ENCODE results near the gene ZFP64. TPM values are rescaled to one million over a fixed set of nuclear protein-coding genes. Genes with fewer than 3 reads are reported as not detected.

The ZFP64 gene
- polyA plus RNA-seq, 2 of the 4 experiments (the other 2 are of a cell fraction), result 14.4 to 22.0 TPM

DNA sequence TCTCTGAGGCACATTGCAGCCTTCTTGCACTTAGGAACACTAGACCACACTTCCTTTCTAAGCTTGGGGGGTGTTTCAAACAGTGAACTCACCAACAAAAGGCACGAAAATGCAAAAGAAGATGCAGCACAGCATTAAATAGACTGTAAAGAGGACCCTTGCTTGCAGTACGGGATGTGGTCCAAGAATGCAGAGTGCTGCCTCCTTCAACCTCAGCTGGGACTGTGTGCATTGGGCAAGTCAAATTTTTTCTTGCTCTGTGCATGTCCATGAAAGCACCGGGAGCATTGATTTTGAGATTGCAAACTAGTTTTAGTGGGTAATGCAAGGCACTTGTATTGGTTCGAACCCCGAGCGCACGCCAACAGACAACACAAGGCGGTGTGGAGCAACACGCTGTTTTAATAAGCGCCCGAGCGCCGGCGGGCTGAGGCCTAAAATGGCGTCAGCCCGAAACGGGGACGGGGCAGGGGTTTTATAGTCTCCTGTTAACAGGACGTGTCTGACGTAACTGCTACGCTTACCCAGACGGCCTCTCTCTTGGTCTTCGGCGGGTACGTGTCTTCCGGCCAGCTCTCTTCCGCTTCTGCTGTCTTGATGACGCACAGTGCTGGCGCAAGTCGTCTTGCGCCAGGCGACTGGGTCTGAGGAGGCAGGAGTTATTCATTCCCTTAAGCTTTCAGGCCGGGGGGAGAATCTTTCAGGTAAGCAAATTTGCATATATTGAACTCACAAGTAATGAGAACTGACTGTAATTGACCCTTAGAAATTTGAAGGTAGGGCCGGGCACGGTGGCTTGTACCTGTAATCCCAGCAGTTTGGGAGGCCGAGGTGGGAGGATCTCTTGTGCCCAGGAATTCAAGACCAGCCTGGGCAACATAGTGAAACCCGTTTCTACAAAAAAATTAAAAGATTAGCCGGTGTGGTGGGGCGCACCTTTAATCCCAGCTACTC, 18.7 kb upstream of the ZFP64 start:
- ChIA-PET POLR2A (no interaction called here), CTCF (no interaction called here)
- no peak for ATAC-seq
- no peak for DNase-seq (ENCODE audit: low read depth in 1 of 2, low spot score in 1 of 2)
- no peak for FAIRE-seq
- Histone ChIP-seq H3K9me3 (peaks cover 14% of the 10 kb centered on the region), H3K27ac (no peak overlapping the region), H3K4me1 (no peaks in the 10 kb centered on the region), H3K4me2 (no peak overlapping the region), H3K4me3 (no peak overlapping the region)
- 80% methylated on average over 39 of the region's 39 CpGs for WGBS (ENCODE audit: missing lambda C conversion rate)
- TF ChIP-seq, protein P1, sequence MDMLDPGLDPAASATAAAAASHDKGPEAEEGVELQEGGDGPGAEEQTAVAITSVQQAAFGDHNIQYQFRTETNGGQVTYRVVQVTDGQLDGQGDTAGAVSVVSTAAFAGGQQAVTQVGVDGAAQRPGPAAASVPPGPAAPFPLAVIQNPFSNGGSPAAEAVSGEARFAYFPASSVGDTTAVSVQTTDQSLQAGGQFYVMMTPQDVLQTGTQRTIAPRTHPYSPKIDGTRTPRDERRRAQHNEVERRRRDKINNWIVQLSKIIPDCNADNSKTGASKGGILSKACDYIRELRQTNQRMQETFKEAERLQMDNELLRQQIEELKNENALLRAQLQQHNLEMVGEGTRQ (IDR thresholded peaks at IDR 0.05), result no peak
- TF ChIP-seq ZNF302 (CRISPR knock-in tag; IDR thresholded peaks at IDR 0.05) (no peak), NPAS2 (CRISPR knock-in tag; IDR thresholded peaks at IDR 0.05; ENCODE audit: borderline replicate concordance) (no peak), MYC (IDR thresholded peaks at IDR 0.05; ENCODE audit: borderline replicate concordance, low read length) (no peak), ZSCAN20 (CRISPR knock-in tag; IDR thresholded peaks at IDR 0.05) (no peak), HOXB5 (CRISPR knock-in tag; IDR thresholded peaks at IDR 0.05) (no peak), NFE2L2 (conservative IDR thresholded peaks at IDR 0.05; ENCODE audit: low read length) (no peak), GATA3 (IDR thresholded peaks at IDR 0.05; ENCODE audit: borderline replicate concordance) (no peak), CHD4 (IDR thresholded peaks at IDR 0.05; ENCODE audit: borderline replicate concordance) (no peak), ESRRA (IDR thresholded peaks at IDR 0.05; ENCODE audit: borderline replicate concordance, low read length) (no peak), NR3C1 (IDR thresholded peaks at IDR 0.05) (no peak)

DNA sequence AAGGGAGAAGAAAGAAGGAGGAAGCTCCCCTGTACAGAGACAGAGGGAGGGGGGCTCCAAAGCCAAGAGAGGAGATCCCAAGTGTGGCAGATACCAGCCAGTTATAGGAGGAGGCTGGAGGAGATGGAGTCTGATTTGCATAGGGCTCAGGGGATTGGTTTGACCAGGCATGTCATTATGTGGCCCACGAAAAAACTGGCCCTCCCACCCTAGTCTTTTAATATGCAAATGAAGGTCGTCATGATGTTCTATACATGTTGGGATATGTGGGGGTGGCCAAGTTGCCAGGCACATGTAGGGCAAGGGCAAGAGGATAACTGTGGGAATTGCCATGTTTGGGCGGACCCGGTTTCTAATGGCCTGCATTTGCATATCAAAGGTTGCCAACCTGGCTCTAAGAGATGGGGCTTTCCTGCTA, 17.6 kb upstream of the ZFP64 start:
- H3K27ac ChIP-seq, result no peak overlapping the region
- H3K4me2 ChIP-seq, result no peak overlapping the region
- no peaks in the 10 kb centered on the region for H3K4me1 ChIP-seq
- WGBS (ENCODE audit: missing lambda C conversion rate), result 34% methylated on average over 4 of the region's 4 CpGs
- TF ChIP-seq JUNB (IDR thresholded peaks at IDR 0.05), result no peak
- no peak for TF ChIP-seq FOSB (CRISPR knock-in tag; IDR thresholded peaks at IDR 0.05)
- TF ChIP-seq, protein P2, sequence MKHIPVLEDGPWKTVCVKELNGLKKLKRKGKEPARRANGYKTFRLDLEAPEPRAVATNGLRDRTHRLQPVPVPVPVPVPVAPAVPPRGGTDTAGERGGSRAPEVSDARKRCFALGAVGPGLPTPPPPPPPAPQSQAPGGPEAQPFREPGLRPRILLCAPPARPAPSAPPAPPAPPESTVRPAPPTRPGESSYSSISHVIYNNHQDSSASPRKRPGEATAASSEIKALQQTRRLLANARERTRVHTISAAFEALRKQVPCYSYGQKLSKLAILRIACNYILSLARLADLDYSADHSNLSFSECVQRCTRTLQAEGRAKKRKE (CRISPR knock-in tag; IDR thresholded peaks at IDR 0.05; ENCODE audit: low read depth), result no peak
- no peak for TF ChIP-seq BHLHE40 (IDR thresholded peaks at IDR 0.05; ENCODE audit: low read depth, low read length)
- TF ChIP-seq CEBPB (IDR thresholded peaks at IDR 0.05), result no peak
- no peak for TF ChIP-seq HOXA7 (CRISPR knock-in tag; IDR thresholded peaks at IDR 0.05)
- no peak for TF ChIP-seq HEYL (CRISPR knock-in tag; IDR thresholded peaks at IDR 0.05)
- TF ChIP-seq, protein P3, sequence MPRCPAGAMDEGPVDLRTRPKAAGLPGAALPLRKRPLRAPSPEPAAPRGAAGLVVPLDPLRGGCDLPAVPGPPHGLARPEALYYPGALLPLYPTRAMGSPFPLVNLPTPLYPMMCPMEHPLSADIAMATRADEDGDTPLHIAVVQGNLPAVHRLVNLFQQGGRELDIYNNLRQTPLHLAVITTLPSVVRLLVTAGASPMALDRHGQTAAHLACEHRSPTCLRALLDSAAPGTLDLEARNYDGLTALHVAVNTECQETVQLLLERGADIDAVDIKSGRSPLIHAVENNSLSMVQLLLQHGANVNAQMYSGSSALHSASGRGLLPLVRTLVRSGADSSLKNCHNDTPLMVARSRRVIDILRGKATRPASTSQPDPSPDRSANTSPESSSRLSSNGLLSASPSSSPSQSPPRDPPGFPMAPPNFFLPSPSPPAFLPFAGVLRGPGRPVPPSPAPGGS (IDR thresholded peaks at IDR 0.05), result no peak
- TF ChIP-seq, protein P4, sequence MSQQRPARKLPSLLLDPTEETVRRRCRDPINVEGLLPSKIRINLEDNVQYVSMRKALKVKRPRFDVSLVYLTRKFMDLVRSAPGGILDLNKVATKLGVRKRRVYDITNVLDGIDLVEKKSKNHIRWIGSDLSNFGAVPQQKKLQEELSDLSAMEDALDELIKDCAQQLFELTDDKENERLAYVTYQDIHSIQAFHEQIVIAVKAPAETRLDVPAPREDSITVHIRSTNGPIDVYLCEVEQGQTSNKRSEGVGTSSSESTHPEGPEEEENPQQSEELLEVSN (IDR thresholded peaks at IDR 0.05; ENCODE audit: borderline replicate concordance, low read depth), result no peak
- no peak for TF ChIP-seq CHD4 (IDR thresholded peaks at IDR 0.05; ENCODE audit: borderline replicate concordance)
- TF ChIP-seq, protein P5, sequence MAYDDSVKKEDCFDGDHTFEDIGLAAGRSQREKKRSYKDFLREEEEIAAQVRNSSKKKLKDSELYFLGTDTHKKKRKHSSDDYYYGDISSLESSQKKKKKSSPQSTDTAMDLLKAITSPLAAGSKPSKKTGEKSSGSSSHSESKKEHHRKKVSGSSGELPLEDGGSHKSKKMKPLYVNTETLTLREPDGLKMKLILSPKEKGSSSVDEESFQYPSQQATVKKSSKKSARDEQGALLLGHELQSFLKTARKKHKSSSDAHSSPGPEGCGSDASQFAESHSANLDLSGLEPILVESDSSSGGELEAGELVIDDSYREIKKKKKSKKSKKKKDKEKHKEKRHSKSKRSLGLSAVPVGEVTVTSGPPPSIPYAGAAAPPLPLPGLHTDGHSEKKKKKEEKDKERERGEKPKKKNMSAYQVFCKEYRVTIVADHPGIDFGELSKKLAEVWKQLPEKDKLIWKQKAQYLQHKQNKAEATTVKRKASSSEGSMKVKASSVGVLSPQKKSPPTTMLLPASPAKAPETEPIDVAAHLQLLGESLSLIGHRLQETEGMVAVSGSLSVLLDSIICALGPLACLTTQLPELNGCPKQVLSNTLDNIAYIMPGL (CRISPR knock-in tag; IDR thresholded peaks at IDR 0.05; ENCODE audit: borderline replicate concordance), result no peak
- TF ChIP-seq, protein P6, sequence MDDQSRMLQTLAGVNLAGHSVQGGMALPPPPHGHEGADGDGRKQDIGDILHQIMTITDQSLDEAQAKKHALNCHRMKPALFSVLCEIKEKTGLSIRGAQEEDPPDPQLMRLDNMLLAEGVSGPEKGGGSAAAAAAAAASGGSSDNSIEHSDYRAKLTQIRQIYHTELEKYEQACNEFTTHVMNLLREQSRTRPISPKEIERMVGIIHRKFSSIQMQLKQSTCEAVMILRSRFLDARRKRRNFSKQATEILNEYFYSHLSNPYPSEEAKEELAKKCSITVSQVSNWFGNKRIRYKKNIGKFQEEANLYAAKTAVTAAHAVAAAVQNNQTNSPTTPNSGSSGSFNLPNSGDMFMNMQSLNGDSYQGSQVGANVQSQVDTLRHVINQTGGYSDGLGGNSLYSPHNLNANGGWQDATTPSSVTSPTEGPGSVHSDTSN (IDR thresholded peaks at IDR 0.05), result no peak
- TF ChIP-seq HOXB13 (CRISPR knock-in tag; IDR thresholded peaks at IDR 0.05; ENCODE audit: low read depth), result no peak
- TF ChIP-seq, protein P7, sequence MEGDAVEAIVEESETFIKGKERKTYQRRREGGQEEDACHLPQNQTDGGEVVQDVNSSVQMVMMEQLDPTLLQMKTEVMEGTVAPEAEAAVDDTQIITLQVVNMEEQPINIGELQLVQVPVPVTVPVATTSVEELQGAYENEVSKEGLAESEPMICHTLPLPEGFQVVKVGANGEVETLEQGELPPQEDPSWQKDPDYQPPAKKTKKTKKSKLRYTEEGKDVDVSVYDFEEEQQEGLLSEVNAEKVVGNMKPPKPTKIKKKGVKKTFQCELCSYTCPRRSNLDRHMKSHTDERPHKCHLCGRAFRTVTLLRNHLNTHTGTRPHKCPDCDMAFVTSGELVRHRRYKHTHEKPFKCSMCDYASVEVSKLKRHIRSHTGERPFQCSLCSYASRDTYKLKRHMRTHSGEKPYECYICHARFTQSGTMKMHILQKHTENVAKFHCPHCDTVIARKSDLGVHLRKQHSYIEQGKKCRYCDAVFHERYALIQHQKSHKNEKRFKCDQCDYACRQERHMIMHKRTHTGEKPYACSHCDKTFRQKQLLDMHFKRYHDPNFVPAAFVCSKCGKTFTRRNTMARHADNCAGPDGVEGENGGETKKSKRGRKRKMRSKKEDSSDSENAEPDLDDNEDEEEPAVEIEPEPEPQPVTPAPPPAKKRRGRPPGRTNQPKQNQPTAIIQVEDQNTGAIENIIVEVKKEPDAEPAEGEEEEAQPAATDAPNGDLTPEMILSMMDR (IDR thresholded peaks at IDR 0.05), result no peak
- no peak for TF ChIP-seq RFX5 (IDR thresholded peaks at IDR 0.05)
- no peak for TF ChIP-seq RARB (CRISPR knock-in tag; IDR thresholded peaks at IDR 0.05)
- TF ChIP-seq EHMT2 (IDR thresholded peaks at IDR 0.05; ENCODE audit: low read depth), result no peak
- ChIA-PET CTCF (no interaction called here), POLR2A (no interaction called here)
- FAIRE-seq, result no peak
- ATAC-seq, result no peak
- no peak overlapping the region for H3K4me3 ChIP-seq
- H3K9me3 ChIP-seq, result peaks cover 14% of the 10 kb centered on the region
- no peak for DNase-seq (ENCODE audit: low read depth in 1 of 2, low spot score in 1 of 2)

All from A549 (cell line).